Spleen (tissue), 7 donors: Measurements from ENCODE around the gene TEKT5.

Source experiments
- CTCF ChIP-seq, 11 experiments: fragments of 200-600 bp in 7 of 11; fragments of 450-650 bp in 4 of 11; sonication (generic) in 4 of 11; IDR thresholded peaks in 8 of 11; conservative IDR thresholded peaks in 3 of 11; 1 replicate in 7 of 11; 2 replicates in 4 of 11; pipeline versions ENCODE4 v1.4.0 to v1.8.0; 2016 to 2021; ENCODE audit warnings: antibody characterized with exemption in 11 of 11, inconsistent platforms in 4 of 11, mild to moderate bottlenecking in 1 of 11
- POLR2AphosphoS5 ChIP-seq, 3 donors: sonication (generic); formaldehyde crosslinking; IDR thresholded peaks; one replicate each; pipeline ENCODE4 v1.5.1; 2017; ENCODE audit warnings: antibody characterized with exemption in 3 of 3
- donor health status: DM: no; HTN: no; CAD: no; lungs with moderate emphysema.
- donor health status: DM: no; HTN: no; CAD: no.
- donor health status: DM: no; HTN: no; CAD: no.

GRCh38 chr16:10708969-10709368 is 14.2 kb upstream of the TEKT5 start:
- TF ChIP-seq CTCF (IDR thresholded peaks at IDR 0.05 in 8 of 11, conservative IDR thresholded peaks at IDR 0.05 in 3 of 11) (no peak), POLR2AphosphoS5 (IDR thresholded peaks at IDR 0.05) (no peak)
